NK-92 (cell line): ENCODE measurements around the gene PGF.

Experiments
- DNase-seq: peaks from one replicate; lab custom pipeline; 2025; ENCODE audit not compliant: unreplicated experiment; lab: John Stamatoyannopoulos, UW

Gene PGF

DNA sequence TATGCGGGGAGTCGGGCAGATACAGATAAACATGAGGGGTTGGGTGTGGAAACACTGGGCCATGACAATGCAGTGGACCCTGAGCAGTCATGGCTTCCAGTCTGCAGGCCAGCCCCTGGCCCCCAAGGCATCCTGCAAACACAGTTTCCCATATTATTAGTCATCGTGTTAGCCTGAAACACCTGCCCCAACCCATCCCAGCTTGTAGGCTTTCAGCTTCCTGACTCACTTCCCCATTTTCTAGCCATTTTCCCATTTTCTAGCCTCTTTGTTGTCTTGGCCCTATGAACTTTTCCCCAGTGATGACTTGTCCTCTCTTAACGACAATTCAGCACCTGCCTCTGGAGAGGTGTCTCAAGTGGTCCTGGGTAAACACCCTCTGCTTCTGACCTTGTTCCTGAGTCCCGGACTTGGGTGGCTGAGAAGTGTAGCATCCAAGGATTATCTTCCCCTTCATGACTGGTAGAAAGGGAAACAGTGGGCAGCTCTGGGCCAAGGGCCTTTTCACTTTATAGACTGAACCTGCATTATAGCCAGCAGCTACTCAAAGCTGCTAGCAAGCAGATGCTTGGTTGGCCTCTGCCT is 4.3 kb upstream of the PGF start:
- DNase-seq: no peak

DNA sequence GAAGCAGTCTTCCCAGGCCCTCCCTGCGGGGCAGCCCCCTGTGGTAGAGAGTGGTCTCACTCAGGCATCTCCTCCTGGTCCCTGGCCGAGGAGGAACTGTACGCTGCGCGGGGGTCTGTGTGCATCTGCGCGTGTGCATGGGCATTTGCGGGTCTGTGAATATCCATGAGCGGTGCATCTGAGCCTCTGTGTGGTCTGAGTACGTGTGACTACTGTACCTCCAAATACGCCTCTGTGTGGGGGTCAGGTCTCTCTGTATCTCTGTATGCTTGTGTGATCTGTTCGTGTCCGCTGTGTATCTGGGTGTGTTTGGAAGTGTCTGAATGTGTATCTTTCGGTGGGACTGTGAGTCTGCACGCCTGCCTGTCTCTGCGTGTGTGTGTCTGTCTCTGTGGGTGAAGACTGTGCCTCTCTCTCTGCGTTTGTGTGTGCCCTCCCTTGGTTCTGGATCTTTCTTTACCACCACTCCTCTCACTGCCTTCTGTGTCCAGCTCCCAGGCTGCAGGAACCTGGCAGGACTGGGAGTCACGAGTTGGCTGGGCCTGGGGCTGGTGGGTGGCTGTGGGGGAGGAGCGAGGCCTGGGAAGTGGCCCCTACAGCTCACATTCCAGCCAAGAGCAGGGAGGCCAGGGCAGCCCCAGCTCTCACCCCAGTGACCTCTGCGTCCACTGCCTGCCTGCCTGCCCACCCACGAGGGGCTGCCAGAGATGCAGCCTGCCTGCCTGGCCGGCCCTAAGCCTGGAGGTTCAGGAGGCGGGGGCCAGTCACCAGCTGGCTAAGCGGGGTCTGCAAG is 1.1 kb upstream of the PGF start:
- DNase-seq: no peak

DNA sequence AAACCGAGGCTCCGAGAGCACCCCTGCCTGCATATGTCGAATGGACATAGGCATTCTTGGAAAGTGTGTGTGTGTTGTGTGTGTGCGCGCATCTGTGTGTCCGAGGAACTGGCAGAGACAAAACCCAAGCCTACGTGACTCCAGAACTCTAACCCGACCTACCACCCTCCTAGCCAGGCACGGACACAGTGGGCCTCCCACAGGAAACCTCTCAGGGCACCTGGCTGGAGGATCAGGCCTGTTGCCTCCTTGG is 556 bp upstream of the PGF start:
- no peak for DNase-seq

DNA sequence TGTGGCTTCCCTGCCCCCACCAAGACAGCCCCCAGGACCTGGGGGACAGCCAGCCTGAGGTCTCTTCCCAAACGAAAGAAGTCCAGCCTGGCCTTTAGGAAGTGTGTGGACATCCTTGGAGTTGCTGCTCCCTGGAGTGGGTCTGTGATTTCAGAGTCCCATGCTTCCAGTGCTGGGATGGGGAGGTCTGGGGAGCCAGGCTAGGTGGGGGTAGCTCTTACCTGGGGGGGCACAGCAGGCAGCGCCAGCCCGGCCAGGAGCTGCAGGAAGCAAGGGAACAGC is 509 bp downstream of the PGF start:
- no peak for DNase-seq

DNA sequence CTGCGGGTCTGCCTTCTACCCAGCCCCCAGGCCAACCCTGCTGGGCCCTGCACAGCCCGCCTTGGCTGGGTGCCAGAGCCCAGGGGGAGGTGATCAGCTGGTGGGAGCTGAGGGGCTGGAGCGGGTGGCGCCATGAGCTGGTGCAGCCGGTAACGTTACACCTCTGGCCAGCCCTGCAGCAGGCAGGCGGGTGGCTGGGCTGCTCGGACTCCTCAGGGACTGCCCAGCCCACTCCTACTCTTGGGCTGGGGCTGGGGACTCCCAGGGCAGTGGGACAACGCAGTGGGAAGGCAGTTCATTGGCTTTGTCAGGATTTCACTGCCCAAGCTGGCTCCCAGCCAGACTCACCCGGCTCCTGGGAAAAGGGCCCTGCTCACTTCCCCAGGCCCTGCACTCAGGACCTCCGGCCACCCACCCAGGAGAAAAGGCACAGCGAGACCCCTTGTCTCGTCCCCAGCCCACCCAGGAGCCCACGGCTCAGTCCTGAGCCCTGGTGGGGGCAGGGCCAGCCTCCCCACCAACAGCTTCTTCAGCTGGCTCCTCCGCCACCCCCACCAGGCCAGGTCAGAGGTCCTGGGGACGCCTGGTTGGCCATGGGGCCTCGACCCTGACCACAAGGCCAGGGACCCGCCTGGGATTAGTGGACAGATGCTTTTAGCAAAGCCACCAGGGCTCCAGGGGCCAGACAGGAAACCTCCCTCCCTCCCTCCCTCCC is 1.0 kb downstream of the PGF start:
- DNase-seq: no peak

DNA sequence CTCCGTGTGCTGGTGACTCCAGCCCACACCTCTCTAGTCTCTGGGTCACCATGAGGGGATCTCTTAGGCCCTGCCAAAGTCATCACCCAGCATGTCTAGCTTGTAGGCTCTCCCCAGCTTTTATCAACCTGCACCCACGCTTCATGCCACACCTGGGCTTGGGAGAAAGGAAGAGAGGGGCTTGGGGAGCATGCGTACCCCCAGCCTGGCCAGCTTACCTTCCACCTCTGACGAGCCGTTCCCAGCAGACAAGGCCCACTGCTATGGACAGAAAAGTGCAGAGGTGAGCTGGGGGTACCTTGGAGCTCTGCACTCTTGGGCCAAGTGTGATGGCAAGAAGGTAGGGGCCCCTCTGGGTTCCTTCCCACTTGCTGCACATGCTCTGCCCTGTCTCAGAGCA is 1.7 kb downstream of the PGF start:
- DNase-seq: no peak

DNA sequence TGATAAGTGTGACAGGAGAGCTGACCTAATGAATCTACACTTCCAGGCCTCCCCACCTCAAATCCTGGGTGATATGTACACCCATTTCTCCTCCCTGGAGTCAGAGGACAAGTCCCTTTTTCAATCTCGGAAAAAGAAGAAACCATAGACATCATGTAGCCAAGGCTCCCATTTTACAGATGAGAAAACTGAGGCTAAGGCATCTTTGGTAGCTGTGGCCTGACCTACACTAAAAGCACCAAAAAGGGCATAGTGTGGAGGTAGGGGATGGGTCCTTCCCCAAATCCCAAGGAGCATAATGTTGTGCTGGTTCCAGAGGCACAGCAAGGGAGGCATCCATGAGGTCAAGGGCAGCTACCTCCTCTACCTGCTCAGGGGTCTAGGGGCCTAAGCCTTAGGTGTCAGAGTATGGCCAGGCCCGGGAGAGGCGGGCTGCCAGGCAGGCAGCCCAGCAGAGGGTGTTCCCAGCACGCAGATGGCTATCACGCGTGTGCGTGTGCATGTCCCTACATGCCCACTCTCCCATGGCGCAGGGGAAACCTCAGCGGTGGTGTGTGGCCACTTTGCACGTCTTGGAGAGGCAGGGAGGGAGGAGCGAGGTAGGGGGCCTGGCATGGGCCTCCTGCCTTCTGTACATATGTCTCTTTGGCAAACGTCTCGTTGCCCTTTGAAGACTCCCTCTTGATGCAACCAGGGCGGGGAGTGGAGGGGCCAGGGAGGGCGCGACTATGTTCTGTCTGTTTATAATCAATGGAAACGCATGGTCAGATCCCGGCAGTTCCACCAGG is 2.5 kb downstream of the PGF start:
- no peak for DNase-seq

DNA sequence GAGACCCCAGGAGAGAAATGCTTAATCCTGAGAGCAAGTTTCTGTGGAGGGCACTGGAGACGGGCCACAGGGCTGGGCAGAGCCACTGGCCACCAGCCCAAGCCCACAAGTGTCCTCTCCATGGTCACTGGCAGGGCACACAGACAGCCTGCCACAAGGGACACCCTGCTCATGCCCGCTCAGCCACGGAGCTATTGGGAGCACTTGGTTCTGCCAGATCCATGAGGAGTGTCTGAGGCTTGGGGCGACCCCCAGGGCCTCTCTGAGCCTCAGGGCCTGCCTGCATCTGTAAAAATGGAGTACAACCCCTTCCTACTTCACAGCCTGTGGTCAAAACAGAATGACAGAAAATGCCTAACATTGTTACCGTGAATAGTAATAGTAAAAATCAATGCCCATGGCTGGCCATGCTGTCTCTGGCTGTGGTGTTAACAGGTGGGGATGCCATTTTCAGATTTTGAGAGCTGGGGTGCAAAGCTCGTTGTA is 3.2 kb downstream of the PGF start:
- DNase-seq: no peak

DNA sequence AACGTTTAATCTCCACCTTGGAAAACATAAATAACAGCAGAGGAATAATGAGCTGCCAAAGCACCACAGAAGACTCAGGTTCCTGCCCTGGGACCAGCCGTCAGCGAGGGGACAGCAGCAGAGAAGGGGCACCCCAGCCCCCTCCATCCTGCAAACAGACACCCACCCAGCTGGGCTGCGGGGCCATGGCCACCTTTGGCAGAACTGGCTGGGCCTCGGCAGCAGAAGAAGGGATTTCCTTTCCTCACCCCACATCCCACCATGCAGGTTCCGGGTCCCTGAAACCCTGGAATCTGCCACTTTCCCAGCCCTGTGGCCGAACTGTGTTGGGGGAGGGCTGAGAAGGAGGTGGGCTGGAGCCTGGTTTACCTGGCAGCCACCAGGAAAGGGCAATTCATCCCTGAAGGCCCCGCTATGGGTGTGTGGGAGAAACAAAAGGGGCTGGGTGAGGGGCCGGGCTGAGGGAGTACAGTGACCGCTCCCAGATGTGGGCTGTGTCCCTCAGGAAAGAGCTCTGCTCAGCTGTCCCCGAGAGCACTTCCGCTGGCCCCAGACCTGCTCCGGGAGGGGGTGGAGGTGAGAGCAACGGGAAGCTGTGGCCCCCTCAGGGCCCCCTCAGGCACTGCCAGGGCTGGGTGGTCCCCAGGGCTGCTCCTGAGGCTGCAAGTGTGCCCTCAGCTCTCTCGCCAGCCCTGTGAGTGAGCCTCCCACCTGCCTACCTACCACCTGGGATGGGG is 3.8 kb downstream of the PGF start:
- DNase-seq: no peak

DNA sequence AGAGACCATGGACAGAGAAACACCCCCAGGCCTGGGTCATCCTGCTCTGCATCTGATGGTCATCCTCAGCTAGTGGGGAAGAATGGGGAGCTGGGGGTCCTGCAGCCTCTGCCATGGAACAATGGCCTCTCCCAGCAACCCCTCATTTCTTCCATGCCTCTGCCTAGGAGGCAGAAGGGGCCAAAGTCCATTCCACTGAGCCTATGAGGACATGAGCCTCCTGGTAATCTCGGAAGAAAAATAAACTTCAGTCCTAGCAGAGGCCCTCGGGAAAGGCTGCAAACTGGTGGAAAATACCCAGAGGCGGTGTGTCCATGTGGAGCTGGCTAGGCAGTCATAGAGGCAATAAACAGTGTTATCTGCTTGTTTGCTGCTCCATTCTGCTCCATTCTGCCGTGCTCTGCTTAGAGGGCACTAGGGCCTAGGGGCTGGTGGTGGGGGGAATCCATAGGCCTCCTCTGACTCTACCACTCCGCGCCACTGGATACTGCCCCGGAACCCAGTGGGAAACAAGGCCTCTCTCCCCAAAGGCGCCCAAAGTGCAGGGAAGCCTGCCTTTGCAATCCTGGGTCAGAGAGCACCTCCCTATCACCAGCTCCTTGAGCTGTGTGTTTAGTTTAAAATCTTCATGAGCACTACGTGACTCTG is 4.5 kb downstream of the PGF start:
- no peak for DNase-seq

DNA sequence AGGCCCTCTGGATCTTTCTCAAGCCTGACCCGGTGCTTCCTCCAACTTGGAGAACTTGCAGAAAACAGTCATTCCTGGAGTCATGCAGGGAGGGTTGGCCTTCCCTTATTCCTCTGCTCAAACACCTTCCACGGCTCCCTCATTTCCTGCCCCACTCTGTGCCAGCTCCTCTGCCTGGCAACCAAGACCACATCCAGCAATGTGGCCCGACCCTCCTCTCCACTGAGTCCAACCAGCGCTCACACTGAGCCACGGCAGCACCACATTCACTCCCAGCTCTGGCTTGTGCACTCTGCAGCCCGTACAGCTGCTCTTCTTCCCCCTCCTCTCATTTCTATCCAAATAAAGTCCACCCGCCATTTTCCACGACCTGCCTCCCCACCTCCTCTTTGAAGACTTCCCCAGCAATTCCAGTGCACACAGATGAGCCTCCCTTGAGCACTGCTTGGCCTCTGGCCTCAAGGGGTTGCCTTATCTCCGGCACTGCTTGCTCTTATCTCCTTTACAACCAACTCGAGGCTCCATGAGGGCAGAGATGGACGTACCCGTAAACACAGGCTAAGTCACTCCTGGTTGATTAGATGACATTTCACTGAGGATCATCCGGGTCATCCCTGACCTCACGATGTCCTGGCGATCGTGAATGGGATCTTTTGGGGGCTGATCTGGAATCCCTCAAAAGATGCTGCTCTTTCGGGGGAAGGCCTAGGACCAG is 5.4 kb downstream of the PGF start:
- DNase-seq: no peak

DNA sequence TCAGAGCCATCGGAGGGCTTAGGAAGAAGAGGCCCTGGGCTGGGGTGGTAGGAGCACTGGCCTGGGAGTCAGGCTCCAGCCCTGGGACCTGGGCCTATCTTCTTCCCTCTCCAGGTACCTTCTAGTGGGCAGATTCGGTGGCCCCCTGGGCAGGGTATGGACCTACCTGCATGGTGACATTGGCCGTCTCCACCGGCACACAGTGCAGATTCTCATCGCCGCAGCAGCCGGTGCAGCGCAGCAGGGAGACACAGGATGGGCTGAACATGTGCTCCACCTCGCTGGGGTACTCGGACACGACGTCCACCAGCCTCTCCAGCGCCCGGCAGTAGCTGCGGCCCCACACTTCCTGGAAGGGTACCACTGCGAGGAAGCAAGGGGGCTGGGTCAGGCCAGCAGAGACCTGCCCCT is 6.2 kb downstream of the PGF start:
- DNase-seq: no peak

DNA sequence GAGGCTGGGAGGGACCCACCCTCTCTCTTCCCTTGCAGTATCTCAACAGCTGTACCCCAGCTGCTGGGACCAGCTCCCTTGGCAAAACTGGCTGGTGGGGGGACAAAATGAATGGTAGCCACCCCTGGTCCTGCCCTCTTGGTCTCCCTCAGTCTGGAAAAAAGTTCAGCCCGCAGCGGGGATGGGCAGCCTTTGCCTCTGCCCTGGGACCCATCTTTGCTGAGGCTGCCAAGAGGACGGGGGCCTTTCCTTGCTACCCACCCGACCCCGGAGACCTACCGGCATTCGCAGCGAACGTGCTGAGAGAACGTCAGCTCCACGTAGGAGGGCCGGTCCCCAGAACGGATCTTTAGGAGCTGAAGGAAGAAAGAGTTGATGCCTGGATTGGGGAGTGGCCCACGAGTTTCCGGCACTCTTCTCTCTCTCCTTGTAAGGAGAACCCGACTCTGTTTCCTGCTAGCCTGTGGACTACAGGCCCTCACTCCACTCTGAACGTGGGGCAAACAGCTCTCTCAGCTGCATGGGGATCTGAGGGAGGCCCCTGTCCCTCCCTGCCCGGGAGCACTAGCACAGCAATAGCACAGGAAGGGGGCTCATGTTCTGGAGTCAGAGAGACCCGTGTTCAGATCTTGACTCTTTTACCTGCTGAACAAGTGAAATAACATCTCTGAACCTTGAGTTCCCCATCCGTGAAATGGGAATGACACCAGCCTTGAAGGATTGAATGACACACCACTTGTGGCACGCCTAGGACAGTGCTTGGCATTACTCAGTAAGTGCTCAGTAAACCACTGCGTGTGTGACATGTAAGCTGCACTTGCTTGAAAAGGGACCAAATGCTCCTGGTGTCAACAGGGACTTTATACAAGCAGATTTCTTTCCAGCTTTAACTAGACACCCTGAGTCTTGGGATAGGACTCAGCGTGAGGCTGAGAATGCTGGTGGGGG is 6.9 kb downstream of the PGF start:
- no peak for DNase-seq

DNA sequence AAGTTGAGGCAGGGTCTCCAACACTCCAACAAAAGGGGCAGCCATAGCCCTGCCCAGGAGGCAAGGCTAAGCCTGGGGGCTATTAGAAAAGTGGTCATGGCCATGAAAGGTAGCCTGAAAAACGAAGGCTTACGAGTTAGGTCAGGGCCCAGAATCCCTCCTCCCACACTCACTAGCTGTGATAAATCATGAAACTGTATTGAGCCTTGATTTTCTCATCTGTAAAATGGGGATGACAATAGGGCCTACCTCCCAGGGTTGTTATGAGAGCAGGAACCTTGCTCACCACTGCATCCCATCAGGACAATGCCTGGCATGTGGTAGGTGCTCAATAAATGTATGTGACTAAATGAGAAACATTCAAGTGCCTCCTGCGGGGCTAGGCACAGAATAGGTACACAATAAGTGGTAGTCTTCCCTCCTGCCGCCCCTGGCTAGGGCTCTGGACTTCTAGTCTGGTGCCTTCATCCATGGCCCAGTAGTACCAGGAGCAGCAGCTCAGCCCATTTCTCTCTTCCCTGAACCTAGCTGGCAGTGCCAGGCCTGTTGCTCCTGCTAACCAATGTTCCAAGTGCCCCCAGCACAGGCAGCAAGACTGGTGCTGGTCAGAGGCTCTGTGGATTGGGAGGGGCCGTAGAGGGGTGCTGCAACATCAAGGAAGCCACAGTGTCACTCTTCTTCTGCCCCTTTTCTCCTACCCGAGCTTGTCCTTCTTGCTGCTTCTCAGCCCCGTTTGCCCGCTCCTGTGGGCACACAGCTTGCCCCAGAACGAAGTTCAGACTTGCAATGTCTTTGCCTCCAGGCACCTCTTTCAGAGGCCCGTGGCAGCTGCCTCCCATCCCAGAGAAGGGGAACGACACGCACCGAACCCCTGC is 7.8 kb downstream of the PGF start:
- DNase-seq: no peak

DNA sequence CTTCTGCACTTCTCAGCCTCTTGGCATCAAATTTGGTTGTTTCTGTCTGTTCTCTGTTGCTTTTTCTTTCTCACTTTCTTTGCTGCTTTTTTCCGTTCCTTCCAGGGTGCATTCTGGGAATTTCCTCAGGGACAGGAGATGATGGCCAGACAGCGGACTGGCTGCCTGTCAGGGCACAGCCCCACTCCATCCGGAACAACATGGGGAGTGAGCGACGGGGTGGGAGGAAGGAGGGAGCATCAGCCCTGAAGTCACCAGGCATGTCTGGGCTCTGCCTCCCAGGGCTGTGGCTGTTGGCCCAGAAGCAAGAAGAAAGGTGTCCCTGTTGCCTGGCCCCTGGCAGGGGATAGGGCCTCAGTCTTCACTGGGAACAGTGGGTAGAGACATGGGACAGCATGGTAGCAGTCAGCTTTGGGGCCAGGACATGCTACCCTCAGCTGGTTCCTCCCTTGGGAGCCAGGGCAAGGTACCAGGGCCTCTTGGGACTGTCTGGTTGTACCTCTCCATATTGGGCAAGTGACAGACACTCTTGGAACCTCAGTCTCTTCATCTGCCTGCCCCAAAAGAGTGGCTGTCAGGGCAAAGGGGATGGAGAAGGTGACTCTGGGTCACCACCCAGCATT is 8.6 kb downstream of the PGF start:
- no peak for DNase-seq

DNA sequence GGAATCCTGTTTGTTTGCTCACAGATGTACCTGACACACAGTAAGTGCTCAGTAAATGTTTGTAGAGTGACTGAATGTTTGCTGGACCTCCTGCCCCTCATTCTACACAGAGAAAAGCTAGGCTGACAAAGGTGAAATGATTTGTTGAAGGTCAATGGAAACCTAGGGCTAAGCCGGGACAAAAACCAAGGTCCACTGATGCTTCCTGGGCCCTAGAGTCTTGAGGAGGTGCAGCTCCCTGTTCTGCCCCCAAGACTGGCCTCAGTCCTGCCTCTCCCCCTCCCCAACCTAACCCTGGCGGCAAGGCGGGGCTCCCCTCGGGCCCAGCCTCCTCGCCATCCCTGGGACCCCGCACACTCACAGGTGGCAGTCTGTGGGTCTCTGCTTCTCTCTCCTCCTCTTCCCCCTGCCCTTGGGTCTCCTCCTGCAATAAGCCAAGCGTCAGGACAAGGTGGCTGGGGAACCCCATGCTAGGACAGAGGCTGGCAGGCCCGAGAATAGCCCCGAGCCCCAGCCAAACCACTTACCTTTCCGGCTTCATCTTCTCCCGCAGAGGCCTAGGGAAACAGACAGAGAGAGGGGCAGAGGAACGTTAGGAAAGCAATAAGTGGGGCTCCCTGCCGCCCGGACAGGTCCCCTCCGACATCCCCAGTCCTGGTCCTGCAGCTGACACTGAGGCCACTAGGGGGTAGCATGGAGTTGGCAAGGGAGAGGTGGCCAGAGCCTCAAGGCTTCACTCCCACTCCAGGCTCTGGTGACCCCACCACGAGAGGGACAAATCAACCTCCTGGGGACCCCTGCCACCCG is 9.3 kb downstream of the PGF start:
- DNase-seq: no peak
